ENCODE results near the gene LRCOL1.

LRCOL1 gene

DNA sequence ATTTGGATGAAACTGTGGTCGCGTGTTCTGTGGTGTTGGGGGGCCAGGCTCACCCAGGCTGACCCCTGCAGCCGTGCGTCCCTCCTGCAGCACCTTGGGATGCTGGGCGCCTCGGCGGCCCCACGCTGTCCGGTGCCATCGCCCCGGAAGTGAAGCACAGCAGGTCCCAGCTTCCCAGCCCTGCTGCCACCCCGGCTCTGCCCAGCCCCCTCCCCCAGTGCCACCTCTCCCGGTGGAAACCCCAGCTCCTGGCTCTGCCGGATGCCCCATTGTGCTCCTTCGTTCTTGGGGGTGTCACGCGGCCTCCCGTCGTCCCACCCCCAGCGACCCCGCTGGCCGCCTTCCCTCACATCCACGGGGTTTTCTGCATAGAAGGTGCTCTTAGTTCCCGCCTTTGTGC, 25.2 kb downstream of the LRCOL1 start:
- DNase-seq (ENCODE audit: low read depth): no peak

DNA sequence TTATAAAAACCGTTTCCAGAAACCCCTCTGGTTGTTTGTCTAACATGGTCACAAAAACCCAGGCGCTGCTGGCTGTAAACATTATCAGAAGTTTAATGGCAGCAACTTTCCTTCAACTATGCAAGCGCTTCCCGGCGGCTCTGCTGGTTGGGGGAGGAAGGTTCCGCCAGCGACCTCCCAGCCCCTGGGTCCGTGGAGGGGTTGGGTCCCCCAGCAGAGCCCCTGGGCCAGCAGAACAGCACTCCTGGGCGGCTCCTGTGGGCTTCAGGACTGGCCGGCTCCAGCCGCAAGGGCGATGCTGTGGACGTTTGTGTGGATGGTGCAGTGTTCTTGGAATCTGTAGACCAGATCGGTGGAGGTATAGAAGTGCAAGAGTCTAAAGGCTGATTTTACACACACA, 26.0 kb downstream of the LRCOL1 start:
- TF ChIP-seq, protein P1, sequence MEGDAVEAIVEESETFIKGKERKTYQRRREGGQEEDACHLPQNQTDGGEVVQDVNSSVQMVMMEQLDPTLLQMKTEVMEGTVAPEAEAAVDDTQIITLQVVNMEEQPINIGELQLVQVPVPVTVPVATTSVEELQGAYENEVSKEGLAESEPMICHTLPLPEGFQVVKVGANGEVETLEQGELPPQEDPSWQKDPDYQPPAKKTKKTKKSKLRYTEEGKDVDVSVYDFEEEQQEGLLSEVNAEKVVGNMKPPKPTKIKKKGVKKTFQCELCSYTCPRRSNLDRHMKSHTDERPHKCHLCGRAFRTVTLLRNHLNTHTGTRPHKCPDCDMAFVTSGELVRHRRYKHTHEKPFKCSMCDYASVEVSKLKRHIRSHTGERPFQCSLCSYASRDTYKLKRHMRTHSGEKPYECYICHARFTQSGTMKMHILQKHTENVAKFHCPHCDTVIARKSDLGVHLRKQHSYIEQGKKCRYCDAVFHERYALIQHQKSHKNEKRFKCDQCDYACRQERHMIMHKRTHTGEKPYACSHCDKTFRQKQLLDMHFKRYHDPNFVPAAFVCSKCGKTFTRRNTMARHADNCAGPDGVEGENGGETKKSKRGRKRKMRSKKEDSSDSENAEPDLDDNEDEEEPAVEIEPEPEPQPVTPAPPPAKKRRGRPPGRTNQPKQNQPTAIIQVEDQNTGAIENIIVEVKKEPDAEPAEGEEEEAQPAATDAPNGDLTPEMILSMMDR (IDR thresholded peaks at IDR 0.05; ENCODE audit: control insufficient read depth, extremely low read depth, insufficient read depth): no peak
- DNase-seq (ENCODE audit: low read depth): no peak
- H3K4me3 ChIP-seq (ENCODE audit: low read depth, low read length): no peak overlapping the region

More for the DNA sequence above, 25.2 kb downstream of the LRCOL1 start:
- H3K4me3 ChIP-seq (ENCODE audit: low read depth, low read length): no peak overlapping the region
- TF ChIP-seq, protein P1 (IDR thresholded peaks at IDR 0.05; ENCODE audit: control insufficient read depth, extremely low read depth, insufficient read depth): no peak

DNA sequence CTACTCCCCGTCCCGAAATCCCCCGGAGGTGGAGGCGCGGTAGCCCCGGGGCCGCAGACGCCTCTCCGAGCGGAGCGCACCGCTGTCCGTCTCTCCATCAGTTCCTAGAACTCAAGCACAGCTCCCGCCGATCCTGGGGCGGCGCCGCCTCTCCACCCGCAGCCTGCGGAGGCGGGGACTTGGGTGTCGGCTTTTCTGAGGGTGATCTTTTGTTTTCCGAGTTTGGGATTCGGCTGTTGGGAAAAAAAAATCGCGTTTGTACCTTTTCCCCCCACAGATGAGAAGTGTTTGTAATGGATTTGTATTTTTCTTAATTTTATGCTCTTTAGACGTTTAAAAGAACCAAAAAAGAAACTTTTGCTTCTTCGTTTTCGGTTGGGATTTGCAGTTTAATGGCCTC, 26.6 kb downstream of the LRCOL1 start:
- DNase-seq (ENCODE audit: low read depth): no peak
- no peak overlapping the region for H3K4me3 ChIP-seq (ENCODE audit: low read depth, low read length)
- TF ChIP-seq, protein P1 (IDR thresholded peaks at IDR 0.05; ENCODE audit: control insufficient read depth, extremely low read depth, insufficient read depth): no peak

DNA sequence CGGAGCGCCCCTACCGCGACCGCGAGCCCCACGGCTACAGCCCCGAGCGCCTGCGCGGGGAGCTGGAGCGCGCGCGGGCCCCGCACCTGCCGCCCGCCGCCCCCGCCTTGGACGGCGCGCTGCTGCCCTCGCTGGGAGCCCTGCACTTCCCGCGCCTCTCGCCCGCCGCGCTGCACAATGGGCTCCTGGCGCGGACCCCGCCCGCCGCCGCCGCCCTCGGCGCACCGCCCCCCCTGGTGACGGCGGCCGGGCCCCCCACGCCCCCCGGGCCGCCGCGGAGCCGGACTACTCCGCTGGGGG, 27.0 kb downstream of the LRCOL1 start:
- TF ChIP-seq, protein P1 (IDR thresholded peaks at IDR 0.05; ENCODE audit: control insufficient read depth, extremely low read depth, insufficient read depth): no peak
- no peak for DNase-seq (ENCODE audit: low read depth)
- no peak overlapping the region for H3K4me3 ChIP-seq (ENCODE audit: low read depth, low read length)

DNA sequence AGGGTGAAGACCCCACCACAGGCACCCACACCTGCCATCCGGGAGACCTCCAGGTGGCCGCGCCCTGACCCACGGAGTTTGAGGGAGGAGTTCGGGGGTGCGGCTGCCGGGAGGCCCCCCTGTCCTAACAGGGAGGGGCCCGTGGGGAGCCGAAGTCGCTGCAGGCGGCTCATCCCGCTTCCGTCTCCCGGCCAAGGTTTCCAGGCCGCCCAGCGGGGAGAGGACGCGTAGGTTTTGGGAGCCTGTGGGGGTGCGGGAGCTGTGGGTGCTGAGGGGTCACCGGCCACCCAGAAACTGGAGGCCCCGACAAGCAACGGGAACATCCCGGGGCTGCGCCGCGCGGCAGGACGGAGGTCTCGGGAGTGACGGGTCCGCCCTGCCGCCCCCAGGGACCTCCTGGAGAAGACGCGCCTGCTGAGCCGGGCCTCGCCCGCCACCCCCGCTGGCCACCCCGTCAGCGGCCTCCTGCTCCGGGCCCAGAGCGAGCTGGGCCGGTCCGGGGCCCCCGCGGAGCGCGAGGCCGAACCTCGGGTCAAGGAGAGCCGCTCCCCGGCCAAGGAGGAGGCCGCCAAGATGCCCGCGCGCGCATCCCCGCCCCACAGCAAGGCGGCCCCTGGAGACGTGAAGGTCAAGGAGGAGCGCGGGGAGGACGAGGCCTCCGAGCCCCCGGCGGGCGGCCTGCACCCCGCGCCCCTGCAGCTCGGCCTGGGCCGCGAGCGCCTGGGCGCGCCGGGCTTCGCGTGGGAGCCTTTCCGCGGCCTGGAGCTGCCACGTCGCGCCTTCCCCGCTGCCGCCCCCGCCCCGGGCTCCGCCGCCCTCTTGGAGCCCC, 27.6 kb downstream of the LRCOL1 start:
- no peak for DNase-seq (ENCODE audit: low read depth)
- TF ChIP-seq, protein P1 (IDR thresholded peaks at IDR 0.05; ENCODE audit: control insufficient read depth, extremely low read depth, insufficient read depth): no peak
- no peak overlapping the region for H3K4me3 ChIP-seq (ENCODE audit: low read depth, low read length)

DNA sequence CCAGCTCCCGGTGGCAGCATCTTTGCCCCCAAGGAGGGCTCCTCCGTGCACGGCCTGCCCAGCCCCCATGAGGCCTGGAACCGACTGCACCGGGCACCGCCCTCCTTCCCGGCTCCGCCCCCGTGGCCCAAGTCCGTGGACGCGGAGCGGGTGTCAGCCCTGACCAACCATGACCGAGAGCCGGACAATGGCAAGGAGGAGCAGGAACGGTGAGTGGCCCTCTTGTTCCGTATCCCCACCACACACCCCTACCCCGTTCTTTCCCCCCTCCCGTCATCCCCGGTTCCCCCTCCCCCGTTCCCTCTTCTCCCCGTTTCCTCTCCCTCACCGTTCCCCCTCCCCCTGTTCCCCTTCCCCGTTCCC, 28.3 kb downstream of the LRCOL1 start:
- H3K4me3 ChIP-seq (ENCODE audit: low read depth, low read length): no peak overlapping the region
- DNase-seq (ENCODE audit: low read depth): no peak
- TF ChIP-seq, protein P1 (IDR thresholded peaks at IDR 0.05; ENCODE audit: control insufficient read depth, extremely low read depth, insufficient read depth): no peak
